ENCODE results near the gene NSUN4.
"Not testable (repeated sequence)": the region's sequence is repeated elsewhere in the genome, so short reads cannot be mapped to it uniquely, and the experiment has no call there.

The NSUN4 gene

DNA sequence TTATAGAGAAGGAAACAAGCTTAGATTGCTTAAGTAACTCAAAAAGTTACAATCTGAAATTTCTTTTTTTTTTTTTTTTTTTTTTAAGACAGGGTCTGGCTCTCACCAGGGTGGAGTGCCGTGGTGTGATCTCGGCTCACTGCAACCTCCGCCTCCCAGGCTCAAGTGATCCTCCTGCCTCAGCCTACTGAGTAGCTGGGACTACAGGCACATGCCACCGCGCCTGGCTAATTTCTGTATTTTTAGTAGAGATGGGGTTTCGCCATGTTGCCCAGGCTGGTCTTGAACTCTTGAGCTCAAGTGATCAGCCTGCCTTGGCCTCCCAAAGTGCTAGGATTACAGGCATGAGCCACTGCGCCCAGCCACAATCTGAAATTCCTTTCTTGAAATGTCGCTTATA is 27.1 kb downstream of the NSUN4 start:
- DNase-seq (ENCODE audit: low spot score): not testable (repeated sequence)

GRCh38 chr1:46368791-46369190 is 28.2 kb downstream of the NSUN4 start:
- no peak for DNase-seq (ENCODE audit: low spot score)

DNA sequence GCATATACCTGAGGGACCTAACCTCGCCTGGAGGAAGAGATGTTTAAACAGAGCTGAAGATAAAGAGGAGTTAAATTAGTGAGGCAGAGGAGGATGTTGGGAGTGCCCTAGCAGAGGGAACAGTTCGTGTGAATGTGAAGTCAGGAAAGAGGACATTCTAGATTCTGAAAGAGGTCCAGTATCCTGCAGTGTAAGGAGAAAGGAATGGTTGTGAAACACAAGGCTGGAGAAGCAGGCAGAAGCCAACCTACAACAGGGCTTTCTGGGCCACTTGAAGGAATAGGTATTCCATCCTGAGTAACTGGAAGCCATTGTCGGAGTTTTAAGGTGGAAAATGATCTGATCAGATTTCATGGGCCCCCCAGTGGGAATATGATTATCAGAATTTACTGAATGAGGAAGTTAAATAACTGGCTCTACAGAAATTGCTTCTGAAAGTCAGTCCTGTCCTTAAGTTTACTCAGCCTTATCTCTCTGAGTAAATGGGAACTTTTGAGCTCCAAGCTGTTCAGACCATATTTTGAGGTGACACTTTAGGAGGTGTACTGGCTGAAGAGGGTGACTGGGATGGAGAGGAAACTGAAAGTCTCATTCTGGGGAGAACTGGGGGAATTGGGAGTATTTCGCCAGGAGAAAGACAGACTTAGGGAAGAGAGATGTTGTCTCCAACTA is 29.1 kb downstream of the NSUN4 start:
- no peak for DNase-seq (ENCODE audit: low spot score)

GRCh38 chr1:46370214-46370633 is 29.6 kb downstream of the NSUN4 start:
- no peak for DNase-seq (ENCODE audit: low spot score)

DNA sequence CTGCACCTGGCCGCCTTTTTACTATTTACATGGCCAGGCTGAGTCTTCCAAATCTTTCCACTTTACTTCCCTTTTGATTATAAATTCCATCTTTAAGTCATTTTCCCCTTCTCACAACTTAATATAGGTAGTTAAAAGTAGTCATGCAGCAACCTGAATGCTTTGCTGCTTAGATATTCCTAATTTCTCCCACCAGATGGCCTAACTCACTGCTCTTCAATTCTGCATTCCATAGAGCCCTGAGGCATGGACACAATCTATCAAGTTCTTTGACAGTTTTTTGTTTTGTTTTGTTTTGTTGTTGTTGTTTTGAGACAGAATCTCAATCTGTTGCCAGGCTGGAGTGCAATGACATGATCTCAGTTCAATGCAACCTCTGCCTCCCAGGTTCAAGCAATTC is 31.8 kb downstream of the NSUN4 start:
- DNase-seq (ENCODE audit: low spot score): no peak

GRCh38 chr1:46379996-46380395 is 39.4 kb downstream of the NSUN4 start:
- DNase-seq (ENCODE audit: low spot score): no peak

DNA sequence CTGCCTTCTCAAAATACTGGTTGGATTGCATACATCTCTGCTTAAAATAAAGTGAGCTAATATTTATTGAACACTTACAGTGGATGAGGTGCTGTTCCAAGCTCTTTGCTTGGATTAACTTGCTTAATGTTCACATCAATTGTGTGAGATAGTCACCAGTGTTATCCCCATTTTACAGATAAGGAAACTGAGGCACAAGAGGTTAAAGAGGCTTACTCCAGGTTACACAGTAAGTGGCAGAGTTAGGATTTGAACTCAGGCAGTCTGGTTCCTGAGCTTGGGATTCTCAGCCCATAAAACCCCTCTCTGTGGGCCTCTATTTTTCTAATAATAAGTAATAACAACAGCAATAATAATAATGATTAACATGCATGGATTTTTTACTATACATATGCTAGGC is 39.9 kb downstream of the NSUN4 start:
- DNase-seq (ENCODE audit: low spot score): no peak

DNA sequence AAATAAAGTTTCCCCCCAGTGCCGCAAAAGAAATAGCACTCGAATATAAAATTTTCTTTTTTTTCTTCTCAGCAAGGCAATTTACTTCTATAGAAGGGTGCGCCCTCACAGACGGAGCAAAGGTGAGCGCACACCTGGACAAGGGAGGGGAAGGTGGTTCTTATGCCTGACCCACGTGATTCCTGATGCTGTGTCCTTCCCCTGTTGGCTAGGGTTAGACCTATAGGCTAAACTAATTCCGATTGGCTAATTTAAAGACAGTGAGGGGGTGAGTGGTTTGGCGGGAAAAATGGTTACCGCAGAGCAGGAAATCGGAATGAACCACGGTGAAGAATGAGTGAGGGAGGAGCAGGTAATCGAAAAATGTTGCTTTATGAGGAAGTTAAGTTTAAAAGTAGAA is 52.9 kb downstream of the NSUN4 start:
- no peak for DNase-seq (ENCODE audit: low spot score)

DNA sequence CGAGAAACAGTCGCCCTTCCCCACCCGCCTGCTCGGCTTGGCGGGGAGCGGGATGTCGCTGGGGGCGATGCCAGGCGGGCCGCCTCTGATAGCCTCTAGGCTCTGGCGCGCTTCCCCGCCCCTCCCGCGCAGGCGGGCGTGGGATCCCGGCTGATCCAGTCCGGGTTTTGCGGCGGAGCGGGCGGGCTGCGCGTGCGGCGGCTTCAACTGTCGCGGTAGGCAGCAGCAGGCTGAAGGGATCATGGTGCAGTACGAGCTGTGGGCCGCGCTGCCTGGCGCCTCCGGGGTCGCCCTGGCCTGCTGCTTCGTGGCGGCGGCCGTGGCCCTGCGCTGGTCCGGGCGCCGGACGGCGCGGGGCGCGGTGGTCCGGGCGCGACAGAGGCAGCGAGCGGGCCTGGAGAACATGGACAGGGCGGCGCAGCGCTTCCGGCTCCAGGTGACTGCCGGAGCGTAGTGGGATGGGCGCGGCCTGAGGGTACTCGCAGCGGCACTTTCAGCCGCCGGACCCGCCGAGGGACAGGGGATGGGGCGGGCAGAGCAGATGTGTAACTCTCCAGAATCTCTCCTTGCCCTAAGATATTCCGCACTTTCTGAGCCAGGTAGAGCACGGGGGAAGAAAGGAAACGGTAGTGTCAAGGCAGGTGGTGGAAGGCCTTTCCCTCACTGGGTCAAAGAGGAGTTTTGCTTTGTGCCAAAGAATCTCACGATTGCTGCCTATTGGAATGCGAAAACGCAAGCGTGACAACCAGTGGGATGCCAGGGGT is 53.7 kb downstream of the NSUN4 start, which contains the start of gene FAAH:
Gene FAAH (plus strand): TSS at position 210 of the 764 bp plus-strand sequence. CDS start 32 bp downstream, at position 242.
- DNase-seq (ENCODE audit: low spot score): peak; percentile 69

DNA sequence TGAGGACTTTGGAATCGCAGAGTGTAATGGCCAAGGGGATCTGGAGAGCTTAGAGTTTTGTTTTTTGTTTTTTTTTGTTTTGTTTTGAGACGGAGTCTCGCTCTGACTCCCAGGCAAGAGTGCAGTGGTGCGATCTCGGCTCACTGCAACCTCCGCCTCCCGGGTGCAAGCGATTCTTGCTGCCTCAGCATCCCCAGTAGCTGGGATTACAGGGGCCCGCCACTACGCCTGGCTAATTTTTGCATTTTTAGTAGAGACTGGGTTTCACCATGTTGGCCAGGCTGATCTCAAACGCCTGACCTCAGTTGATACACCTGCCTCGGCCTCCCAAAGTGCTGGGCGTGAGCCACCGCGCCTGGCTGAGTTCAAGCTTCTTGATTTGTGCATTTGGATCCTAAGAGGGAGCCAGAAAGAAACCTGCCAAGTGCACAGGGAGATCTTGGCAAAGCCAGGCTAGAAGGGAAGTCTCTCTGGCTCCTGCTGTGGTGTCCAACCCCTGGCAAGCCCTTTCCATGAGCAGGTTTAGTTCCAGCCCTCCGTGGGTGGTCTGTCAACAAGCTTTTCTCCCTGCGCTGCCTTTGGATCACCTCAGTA is 54.4 kb downstream of the NSUN4 start:
- DNase-seq (ENCODE audit: low spot score): no peak

DNA sequence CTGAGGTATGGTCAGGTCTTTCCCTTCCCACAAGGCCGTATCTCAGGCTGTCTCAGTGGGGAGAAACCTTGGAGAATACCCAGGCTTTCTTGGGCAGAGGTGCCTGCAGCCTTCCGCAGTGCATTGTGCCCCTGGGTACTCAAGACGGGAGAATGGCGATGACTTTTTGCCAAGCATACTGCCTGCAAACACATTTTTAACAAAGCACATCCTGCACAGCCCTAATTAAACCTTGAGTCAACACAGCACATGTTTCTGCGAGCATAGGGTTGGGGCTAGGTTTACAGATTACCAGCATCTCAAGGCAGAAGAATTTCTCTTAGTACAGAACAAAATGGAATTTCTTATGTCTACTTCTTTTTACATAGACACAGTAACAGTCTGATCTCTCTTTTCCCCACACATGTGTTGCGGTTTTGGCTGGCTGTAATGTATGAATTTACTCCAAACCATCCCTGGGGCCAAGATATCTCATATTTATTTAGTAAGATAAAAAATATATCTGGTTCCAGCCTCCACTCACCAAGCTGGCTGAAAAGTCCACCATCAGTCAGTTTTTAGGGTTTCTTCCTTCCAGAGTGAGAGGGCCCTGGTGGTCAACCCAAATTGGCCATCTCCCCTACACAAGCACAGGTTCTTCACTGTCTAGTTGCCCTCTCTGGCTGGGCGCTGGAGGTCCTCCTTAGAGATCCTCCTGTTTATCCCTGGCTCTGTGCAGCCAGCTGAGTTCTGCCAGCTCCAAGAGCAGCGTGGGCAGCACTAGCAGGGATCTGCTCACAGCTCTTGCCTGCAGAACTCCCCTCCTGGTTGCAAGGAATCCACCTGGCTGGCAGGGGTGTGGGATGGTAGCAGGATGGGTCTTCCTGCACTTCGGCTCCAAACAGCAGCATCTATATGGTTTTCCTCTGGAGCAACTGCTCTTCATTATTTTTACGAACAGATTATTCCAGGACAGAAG is 56.1 kb downstream of the NSUN4 start:
- peak; percentile 73 for DNase-seq (ENCODE audit: low spot score)

GRCh38 chr1:46399307-46399706 is 58.7 kb downstream of the NSUN4 start:
- DNase-seq (ENCODE audit: low spot score): peak; percentile 73

DNA sequence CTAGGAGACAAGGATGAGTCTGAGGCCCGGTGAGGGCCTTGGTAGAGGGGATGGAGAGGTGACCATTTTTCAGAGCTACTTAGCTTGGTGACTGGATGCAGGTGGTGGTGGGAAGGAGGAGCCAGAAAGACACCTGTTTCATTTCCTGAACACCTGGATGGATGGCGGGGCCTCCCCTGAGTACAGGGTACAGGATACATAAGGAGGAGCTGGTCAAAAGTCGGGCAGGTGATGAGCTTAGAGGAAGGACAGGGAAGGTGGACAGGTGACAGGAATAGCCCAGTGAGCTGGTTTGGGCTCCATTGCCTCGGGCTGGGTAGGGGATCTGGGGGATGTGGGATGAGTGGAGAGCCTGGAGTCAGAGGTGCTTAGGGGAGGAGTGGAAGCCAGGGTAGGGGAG is 59.8 kb downstream of the NSUN4 start:
- DNase-seq (ENCODE audit: low spot score): no peak

DNA sequence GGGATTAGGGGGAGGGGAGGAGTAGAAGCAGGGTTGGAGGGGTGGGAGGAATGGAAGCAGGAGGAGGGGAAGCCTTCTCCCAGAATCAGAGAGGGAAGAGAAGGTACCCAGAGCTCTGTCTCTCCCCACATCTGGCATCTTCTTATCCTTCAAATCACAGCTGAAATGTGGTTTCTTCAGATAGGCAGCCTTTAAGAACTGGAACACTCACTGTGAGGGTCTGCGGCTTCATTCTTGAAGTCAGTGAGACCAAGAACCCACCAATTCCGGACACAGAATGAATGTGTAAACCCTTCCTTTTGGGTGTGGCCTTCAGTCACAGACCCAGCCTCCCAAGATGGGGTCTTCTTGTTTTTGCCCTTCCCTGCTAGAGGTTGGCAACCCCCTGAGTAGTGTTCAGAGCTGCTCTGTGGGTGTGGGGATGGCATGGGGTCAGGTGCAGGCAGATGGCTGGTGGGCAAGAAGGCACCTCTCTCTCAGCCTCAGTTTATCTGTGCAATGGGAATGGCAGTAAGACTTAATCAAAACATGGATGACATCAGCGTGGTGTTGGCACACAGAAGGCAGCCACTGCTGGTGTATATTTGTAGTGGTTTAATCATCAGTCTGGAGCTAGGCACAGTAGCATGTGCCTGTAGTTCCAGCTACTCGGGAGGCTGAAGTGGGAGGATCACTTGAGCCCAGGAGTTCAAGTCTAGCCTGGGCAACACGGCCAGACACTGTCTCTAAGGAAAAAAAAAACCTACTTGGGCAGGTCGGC is 60.7 kb downstream of the NSUN4 start:
- no peak for DNase-seq (ENCODE audit: low spot score)

DNA sequence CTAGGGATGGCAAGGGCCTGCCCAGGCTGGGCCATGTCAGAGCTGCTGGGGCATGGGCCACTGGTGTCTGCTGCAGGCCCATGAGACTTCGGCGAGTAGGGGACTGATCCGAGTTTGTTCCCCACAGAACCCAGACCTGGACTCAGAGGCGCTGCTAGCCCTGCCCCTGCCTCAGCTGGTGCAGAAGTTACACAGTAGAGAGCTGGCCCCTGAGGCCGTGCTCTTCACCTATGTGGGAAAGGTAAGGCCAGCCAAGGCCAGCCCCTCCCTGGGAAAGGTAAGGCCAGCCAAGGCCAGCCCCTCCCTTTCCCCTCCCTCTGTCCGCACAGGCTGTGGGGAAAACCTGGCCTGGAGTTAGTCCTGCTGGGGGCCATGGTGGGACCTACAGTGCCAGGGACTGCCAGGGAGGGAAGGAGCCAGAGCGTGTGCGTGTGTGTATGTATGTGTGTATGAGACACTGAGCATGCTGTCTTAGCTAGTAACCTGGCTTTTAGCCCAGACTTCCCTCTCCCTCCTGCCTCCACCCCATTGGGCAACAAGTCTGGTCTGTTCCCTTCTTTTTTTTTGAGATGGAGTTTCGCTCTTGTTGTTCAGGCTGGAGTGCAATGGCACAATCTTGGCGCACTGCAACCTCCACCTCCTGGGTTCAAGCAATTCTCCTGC is 61.5 kb downstream of the NSUN4 start:
- DNase-seq (ENCODE audit: low spot score): peak; percentile 87

GRCh38 chr1:46403916-46404315 is 63.3 kb downstream of the NSUN4 start:
- DNase-seq (ENCODE audit: low spot score): no peak

DNA sequence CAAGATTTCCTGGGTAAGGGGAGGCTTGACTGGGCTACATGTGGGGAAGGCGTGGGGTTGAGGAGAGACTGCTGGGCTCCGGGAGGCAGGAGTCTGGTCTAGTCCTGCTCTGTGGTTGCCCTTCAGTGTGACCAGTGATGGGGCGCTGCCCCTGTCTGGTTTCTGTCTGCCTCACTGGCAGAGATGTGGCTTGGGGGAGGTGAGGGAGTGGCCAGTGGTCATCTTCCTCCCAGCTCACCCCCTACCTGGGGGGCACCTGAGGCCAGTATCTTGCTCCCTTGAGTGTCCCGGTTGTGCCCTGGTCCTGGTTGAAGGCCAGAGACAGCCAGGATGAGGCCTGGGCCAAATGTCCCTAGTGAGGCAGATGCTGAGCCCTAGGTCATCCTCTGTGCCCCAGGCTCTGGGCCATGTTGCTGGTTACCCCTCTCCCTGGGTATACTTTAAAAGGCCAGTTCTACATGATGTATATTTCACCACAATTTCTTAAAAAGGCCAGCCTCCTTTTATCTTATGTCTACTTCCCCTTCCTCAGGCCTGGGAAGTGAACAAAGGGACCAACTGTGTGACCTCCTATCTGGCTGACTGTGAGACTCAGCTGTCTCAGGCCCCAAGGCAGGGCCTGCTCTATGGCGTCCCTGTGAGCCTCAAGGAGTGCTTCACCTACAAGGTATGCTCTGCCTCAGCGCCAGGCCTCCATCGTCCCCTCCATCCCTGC is 64.0 kb downstream of the NSUN4 start:
- DNase-seq (ENCODE audit: low spot score): no peak

GRCh38 chr1:46405197-46405555 is 64.6 kb downstream of the NSUN4 start:
- no peak for DNase-seq (ENCODE audit: low spot score)

DNA sequence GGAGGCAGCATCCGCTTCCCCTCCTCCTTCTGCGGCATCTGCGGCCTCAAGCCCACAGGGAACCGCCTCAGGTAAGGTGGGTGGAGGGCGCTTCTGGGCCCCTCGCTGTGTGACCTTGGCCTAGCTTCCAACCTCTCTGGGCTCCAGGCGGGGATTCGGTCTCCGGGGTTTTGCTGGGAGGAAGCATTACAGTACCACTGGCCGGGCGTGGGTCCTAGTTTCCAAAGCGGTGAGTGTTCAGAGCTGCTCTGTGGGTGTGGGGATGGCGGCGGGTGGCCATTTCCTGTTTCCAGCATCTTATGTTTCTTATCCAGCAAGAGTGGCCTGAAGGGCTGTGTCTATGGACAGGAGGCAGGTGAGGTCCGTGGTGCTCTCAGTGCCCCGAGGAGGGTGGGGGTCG is 65.1 kb downstream of the NSUN4 start:
- DNase-seq (ENCODE audit: low spot score): no peak
